ENCODE measurements around the gene LRRC61.
"Not testable (repeated sequence)": the region's sequence is repeated elsewhere in the genome, so short reads cannot be mapped to it uniquely, and the experiment has no call there.

Gene LRRC61

DNA sequence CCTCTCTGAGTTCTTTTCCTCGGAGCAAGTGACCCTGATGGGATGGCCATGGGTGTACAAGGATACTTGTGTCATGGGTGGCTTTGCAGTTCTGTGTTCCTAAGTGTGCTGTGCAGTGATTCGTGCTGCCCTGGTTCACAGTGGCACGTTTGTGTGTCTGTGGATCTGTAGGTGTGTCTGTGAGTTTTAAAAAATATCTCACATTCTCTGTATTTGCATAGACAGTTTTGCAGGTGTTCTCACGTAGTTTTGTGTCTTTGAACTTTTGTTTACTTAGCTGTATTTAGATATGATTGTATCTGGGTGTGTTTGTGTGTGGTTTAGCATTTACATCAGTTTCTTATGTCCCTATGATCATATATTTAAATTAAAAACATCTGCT lies 59.7 kb downstream of the LRRC61 start:
- no peak for TF ChIP-seq CTCF (IDR thresholded peaks at IDR 0.05; ENCODE audit: borderline replicate concordance, control extremely low read depth, extremely low read depth, insufficient read depth, missing control alignments)
- in situ Hi-C loops (cut with MboI; ENCODE audit: low sequenced_read_pairs, unreplicated experiment) = no loop called here
- no peak for DNase-seq (ENCODE audit: low spot score)

DNA sequence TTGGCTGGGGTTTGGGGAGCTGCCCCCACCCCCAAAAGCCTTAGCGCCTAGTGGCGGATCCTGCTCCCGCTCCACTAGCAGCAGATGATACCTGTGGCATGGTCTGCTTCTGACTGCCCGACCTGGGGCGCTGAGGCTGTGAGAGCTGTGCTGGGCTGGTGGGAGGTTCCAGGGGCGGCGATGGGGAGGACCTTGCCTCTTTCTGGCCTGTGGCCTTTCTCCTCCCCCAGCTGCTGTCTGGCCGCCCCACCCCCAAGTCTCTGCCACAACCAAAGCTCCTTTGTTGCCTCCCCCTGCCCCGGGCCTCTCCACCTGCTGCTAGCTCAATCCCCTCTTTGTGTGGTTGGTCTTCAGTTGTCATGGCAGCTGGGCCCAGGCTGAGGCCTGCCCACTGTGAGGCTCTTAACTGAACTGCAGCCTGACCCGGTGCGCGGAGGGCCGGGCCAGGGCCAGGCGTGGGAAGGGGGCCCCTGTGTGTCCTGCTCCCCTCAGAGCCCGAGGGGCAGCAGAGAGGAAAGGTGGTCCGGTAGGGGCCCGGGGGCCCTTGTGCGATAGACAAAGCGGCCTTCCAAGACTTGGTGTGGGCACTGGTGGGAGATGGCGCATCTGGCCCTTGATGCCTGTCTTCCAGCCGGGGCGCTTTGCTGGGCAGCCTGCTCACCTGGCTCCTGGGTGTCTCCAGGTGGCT lies 60.7 kb downstream of the LRRC61 start:
- DNase-seq (ENCODE audit: low spot score) = no peak
- in situ Hi-C loops (cut with MboI; ENCODE audit: low sequenced_read_pairs, unreplicated experiment) = no loop called here
- no peak for TF ChIP-seq CTCF (IDR thresholded peaks at IDR 0.05; ENCODE audit: borderline replicate concordance, control extremely low read depth, extremely low read depth, insufficient read depth, missing control alignments)

DNA sequence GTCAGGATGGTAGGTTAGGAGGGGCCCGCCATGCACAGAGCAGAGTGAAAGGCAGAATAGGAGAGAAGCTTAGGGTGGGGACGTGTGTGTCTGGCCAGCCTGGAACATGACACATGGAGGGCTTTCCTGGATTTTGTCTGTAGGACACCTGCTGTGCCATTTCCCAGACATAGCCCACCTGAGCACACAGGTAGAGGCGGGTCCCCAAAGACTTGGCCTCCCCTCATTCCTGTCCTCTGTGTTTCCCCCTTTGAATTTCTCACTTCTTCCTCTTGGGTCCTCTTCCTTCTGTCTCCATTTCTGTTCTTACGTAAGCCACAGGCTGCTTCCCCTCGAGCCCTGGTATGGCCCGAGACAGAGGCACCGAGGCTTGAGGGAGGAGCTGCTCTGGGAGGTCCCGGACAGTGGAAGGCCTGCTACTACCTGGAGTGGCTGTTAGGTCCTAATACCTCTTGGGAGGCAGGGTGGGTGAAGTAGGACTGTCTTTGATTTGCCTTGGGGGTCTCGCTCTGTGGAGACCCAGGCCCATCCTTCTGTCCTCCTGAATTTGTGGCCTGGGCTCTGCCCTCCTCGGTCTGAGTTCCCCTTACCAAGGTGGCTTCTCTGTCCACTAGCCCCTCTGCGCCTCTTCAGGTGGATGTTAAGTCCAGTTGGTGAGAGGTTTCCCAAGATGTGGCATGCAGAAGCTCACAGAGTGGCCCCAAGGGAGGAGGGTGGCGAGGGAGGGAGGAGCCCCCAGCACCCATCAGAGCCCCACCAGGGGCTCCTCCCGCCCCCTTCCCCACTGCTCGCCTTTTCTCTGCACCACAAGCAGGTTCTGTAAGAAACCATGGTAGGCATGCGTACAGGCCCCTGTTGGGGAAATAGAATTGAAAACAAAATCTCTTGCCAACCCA lies 61.5 kb downstream of the LRRC61 start:
- no peak for DNase-seq (ENCODE audit: low spot score)
- no peak for TF ChIP-seq CTCF (IDR thresholded peaks at IDR 0.05; ENCODE audit: borderline replicate concordance, control extremely low read depth, extremely low read depth, insufficient read depth, missing control alignments)
- in situ Hi-C loops (cut with MboI; ENCODE audit: low sequenced_read_pairs, unreplicated experiment) = no loop called here

- no peak for TF ChIP-seq CTCF (IDR thresholded peaks at IDR 0.05; ENCODE audit: borderline replicate concordance, control extremely low read depth, extremely low read depth, insufficient read depth, missing control alignments)
- in situ Hi-C loops (cut with MboI; ENCODE audit: low sequenced_read_pairs, unreplicated experiment) = no loop called here
- DNase-seq (ENCODE audit: low spot score) = no peak
These were observed 62.2 kb downstream of the LRRC61 start for GRCh38 chr7:150385302-150385723.

- DNase-seq (ENCODE audit: low spot score); in situ Hi-C loops (cut with MboI; ENCODE audit: low sequenced_read_pairs, unreplicated experiment): not testable (repeated sequence)
These were observed 62.7 kb downstream of the LRRC61 start for GRCh38 chr7:150385884-150386283.
